Spleen (tissue), 11 donors: ENCODE results near the gene FRAS1. TPM values are rescaled to one million over a fixed set of nuclear protein-coding genes. Genes with fewer than 3 reads are reported as not detected.
"Not testable (repeated sequence)": the region's sequence is repeated elsewhere in the genome, so short reads cannot be mapped to it uniquely, and the experiment has no call there.

Source experiments
- DNase-seq: peaks from one replicate; pipeline ENCODE4 v3.0.0-alpha.2; 2020
- H3K27ac ChIP-seq, 8 donors: fragments of 200-600 bp; sonication (generic) in 7 of 8; 1 replicate in 4 of 8; 2 replicates in 4 of 8; pipeline versions ENCODE4 v1.5.0 to v1.8.0; 2016 to 2021; ENCODE audit warnings: inconsistent platforms in 4 of 8, mild to moderate bottlenecking in 4 of 8, moderate library complexity in 1 of 8
- H3K27me3 ChIP-seq, 7 donors: fragments of 200-600 bp; sonication (generic) in 6 of 7; replicated peaks in 1 of 7; 1 replicate in 4 of 7; 2 replicates in 3 of 7; pipeline versions ENCODE4 v1.5.0 to v1.8.0; 2016 to 2021; ENCODE audit warnings: inconsistent platforms in 3 of 7, mild to moderate bottlenecking in 1 of 7
- H3K36me3 ChIP-seq, 6 donors: fragments of 200-600 bp; sonication (generic) in 5 of 6; 1 replicate in 4 of 6; 2 replicates in 2 of 6; pipeline versions ENCODE4 v1.5.0 to v1.8.0; 2016 to 2021; ENCODE audit warnings: inconsistent platforms in 2 of 6
- H3K4me1 ChIP-seq, 6 donors: fragments of 200-600 bp; sonication (generic) in 5 of 6; 1 replicate in 3 of 6; 2 replicates in 3 of 6; pipeline versions ENCODE4 v1.5.0 to v1.8.0; 2016 to 2021; ENCODE audit warnings: inconsistent platforms in 3 of 6
- H3K4me3 ChIP-seq, 8 donors: fragments of 200-600 bp; sonication (generic) in 7 of 8; 1 replicate in 4 of 8; 2 replicates in 4 of 8; pipeline versions ENCODE4 v1.5.0 to v1.8.0; 2016 to 2021; ENCODE audit warnings: inconsistent platforms in 4 of 8, mild to moderate bottlenecking in 4 of 8, moderate library complexity in 2 of 8
- H3K9me3 ChIP-seq, 8 donors: fragments of 200-600 bp; sonication (generic) in 7 of 8; 1 replicate in 4 of 8; 2 replicates in 4 of 8; pipeline versions ENCODE4 v1.5.0 to v1.8.0; 2016 to 2021; ENCODE audit warnings: inconsistent platforms in 4 of 8
- POLR2A ChIP-seq, 3 donors: fragments of 450-650 bp; IDR thresholded peaks; one replicate each; pipeline ENCODE4 v1.5.1; 2017; ENCODE audit warnings: antibody characterized with exemption in 3 of 3, mild to moderate bottlenecking in 1 of 3
- POLR2AphosphoS5 ChIP-seq, 3 donors: sonication (generic); formaldehyde crosslinking; IDR thresholded peaks; one replicate each; pipeline ENCODE4 v1.5.1; 2017; ENCODE audit warnings: antibody characterized with exemption in 3 of 3
- WGBS, 5 donors: extraction: QIAGEN DNeasy Blood & Tissue Kit in 3 of 5; methylation state at CpG; one replicate each; pipeline versions ENCODE4 v1.1.5 to v1.1.7; 2013 to 2018; 5-methylcytosine and 5-hydroxymethylcytosine counted together
- intact Hi-C: fragments of 100-400 bp; cut with DNase I; formaldehyde crosslinking; loops from one replicate; pipeline ENCODE4 v1.15.0; 2023; ENCODE audit warnings: low total_unique reads
- polyA plus RNA-seq, 3 donors: library from polyadenylated mRNA; stranded (reverse); fragments of 200-250 nt; gene quantifications; one replicate each; pipeline ENCODE4 v1.2.1, GENCODE V29; 2013
- total RNA-seq, 7 donors: library from RNA; depleted of rRNA in 3 of 7; stranded (reverse); fragments of >200 nt in 3 of 7; fragmentation: NEBNext Ultra II Directional in 4 of 7; extraction: Animal tissue kit (Norgen Biotek cat#: 25700) in 4 of 7; gene quantifications; one replicate each; pipeline versions ENCODE4 v1.1.0 to v1.2.1, GENCODE V29; 2016 to 2021
- TF ChIP-seq, protein P1 (sequence below), 11 experiments: fragments of 200-600 bp in 7 of 11; fragments of 450-650 bp in 4 of 11; sonication (generic) in 4 of 11; IDR thresholded peaks in 8 of 11; conservative IDR thresholded peaks in 3 of 11; 1 replicate in 7 of 11; 2 replicates in 4 of 11; pipeline versions ENCODE4 v1.4.0 to v1.8.0; 2016 to 2021; ENCODE audit warnings: antibody characterized with exemption in 11 of 11, inconsistent platforms in 4 of 11, mild to moderate bottlenecking in 1 of 11
- donor health status: healthy with polysubstance abuse.
- donor health status: DM: no; HTN: no; CAD: no; lungs with moderate emphysema.
- donor health status: DM: no; HTN: no; CAD: no.
- donor health status: Bipolar disorder and iron deficiency.
- donor health status: healthy.
- donor health status: DM: no; HTN: no; CAD: no.
- donor health status: DM: yes; HTN: yes; CAD: no.

The FRAS1 gene
- total and polyA plus RNA-seq, 10 donors: 0.10 to 3.0 (median 1.3) TPM

DNA sequence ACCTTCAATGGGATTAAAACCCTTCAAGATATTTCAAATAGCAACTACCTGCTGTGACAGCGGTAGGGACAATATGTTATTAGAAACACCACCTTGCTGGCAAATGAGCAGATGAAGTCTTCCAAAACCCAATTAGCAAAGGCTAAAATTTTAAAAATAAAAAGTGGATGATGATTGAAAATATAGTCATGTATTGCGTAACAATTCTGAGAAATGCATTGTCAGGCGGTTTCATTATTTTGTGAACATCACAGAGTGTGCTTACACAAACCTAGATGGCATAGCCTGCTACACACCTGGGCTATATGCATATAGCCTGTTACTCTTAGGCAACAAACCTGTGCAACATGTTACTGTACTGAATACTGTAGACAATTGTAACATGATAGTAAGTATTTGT is 403.2 kb downstream of the FRAS1 start:
- no peaks in the 10 kb centered on the region for H3K9me3 ChIP-seq
- H3K4me3 ChIP-seq: no peak overlapping the region
- no peaks in the 10 kb centered on the region for H3K4me1 ChIP-seq
- H3K36me3 ChIP-seq: no peaks in the 10 kb centered on the region
- DNase-seq: no peak
- no peaks in the 10 kb centered on the region for H3K27me3 ChIP-seq
- no peak overlapping the region for H3K27ac ChIP-seq
- intact Hi-C loops: no loop called here
- 88 to 98% (median 94%) methylated on average over 3 of the region's 3 CpGs for WGBS, 5 donors
- no peak for TF ChIP-seq POLR2A (IDR thresholded peaks at IDR 0.05)
- TF ChIP-seq, protein P1, sequence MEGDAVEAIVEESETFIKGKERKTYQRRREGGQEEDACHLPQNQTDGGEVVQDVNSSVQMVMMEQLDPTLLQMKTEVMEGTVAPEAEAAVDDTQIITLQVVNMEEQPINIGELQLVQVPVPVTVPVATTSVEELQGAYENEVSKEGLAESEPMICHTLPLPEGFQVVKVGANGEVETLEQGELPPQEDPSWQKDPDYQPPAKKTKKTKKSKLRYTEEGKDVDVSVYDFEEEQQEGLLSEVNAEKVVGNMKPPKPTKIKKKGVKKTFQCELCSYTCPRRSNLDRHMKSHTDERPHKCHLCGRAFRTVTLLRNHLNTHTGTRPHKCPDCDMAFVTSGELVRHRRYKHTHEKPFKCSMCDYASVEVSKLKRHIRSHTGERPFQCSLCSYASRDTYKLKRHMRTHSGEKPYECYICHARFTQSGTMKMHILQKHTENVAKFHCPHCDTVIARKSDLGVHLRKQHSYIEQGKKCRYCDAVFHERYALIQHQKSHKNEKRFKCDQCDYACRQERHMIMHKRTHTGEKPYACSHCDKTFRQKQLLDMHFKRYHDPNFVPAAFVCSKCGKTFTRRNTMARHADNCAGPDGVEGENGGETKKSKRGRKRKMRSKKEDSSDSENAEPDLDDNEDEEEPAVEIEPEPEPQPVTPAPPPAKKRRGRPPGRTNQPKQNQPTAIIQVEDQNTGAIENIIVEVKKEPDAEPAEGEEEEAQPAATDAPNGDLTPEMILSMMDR (IDR thresholded peaks at IDR 0.05 in 8 of 11, conservative IDR thresholded peaks at IDR 0.05 in 3 of 11): no peak
- TF ChIP-seq POLR2AphosphoS5 (IDR thresholded peaks at IDR 0.05): no peak

DNA sequence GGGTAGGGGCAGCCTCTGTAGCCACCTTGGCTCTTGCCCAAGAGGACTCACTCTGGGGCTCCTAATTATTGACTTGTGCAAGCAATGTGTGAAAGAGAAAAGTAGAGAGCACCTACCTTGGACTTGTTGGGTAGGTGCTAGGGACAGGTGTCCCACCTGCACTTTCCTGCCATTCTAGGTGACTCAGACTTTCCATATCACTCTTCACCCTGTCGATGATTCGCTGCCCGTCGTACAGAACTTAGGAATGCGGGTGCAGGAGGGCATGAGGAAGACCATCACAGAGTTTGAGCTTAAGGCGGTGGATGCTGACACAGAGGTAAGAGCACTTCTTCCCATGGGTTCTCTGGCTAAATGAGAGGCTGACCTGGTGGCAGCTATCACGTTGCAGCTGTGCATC is 407.1 kb downstream of the FRAS1 start:
- no peak for DNase-seq
- Histone ChIP-seq H3K36me3 (no peaks in the 10 kb centered on the region), H3K27me3 (no peaks in the 10 kb centered on the region), H3K9me3 (no peaks in the 10 kb centered on the region), H3K27ac (no peak overlapping the region), H3K4me1 (no peaks in the 10 kb centered on the region), H3K4me3 (no peak overlapping the region)
- 74 to 91% (median 87%) methylated on average over 7 of the region's 7 CpGs for WGBS, 5 donors
- TF ChIP-seq POLR2A (IDR thresholded peaks at IDR 0.05): no peak
- TF ChIP-seq, protein P1 (IDR thresholded peaks at IDR 0.05 in 8 of 11, conservative IDR thresholded peaks at IDR 0.05 in 3 of 11): no peak
- TF ChIP-seq POLR2AphosphoS5 (IDR thresholded peaks at IDR 0.05): no peak
- intact Hi-C loops: no loop called here

GRCh38 chr4:78467223-78467622 is 410.1 kb downstream of the FRAS1 start:
- H3K36me3 ChIP-seq, H3K27ac ChIP-seq, intact Hi-C loops, H3K27me3 ChIP-seq, H3K4me3 ChIP-seq, H3K4me1 ChIP-seq, DNase-seq, H3K9me3 ChIP-seq: not testable (repeated sequence)
- 0 to 100% (median 89%) methylated on average over 1 of the region's 1 CpG for WGBS, 5 donors

DNA sequence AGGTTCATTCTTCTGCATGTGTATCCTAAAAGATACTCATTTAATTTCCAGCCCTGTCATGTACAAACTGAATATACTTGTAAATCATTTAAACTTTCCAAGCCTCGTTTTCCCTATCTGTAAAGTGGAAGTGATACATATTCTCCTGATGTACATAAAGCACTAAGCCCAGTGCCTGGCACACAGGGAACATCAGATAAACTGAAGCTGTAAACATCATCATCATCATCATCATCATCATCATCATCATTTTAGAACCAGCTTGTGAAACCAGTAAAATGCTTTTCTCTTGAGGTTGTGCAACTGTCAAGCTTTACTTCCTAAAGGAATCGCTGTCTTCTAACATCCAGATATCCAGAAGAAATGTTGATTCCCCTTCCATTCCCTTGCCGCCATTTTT is 411.1 kb downstream of the FRAS1 start:
- H3K9me3 ChIP-seq: no peaks in the 10 kb centered on the region
- no peak for DNase-seq
- no peak overlapping the region for H3K27ac ChIP-seq
- no peaks in the 10 kb centered on the region for H3K27me3 ChIP-seq
- intact Hi-C loops: no loop called here
- no peaks in the 10 kb centered on the region for H3K36me3 ChIP-seq
- WGBS, 5 donors: 63 to 86% (median 77%) methylated on average over 3 of the region's 3 CpGs
- H3K4me3 ChIP-seq: no peak overlapping the region
- no peak for TF ChIP-seq POLR2AphosphoS5 (IDR thresholded peaks at IDR 0.05)
- TF ChIP-seq, protein P1 (IDR thresholded peaks at IDR 0.05 in 8 of 11, conservative IDR thresholded peaks at IDR 0.05 in 3 of 11): no peak
- H3K4me1 ChIP-seq: no peaks in the 10 kb centered on the region

DNA sequence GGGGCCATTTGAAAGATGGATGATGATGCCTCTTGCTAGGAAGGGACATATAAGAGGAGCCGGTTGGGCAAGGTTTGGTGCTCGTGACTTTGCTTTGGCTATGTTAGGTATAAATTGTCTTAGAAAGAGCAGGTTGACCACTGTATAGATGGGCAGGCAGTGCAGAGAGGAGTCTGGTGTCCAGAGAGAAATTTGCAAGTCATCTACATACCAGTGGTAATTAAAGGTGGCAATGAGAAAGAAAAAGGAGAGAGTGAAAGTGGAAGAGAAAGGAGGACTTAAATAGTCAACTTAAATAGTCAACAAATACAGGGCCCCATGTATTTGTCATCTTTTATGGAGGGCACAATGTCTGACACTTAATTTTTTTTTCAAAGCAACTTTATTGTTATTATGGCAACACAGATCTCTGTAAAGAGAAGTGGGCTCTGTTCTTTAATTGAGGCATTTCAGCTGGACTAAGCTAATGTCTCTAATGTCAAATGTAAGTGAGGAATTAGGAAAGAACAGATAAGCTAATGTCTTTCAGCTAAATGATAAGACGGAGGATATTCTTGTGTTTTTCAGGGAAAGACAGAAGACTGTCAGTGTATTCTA is 419.1 kb downstream of the FRAS1 start:
- DNase-seq: no peak
- Histone ChIP-seq H3K9me3 (no peaks in the 10 kb centered on the region), H3K4me1 (no peaks in the 10 kb centered on the region), H3K36me3 (no peaks in the 10 kb centered on the region), H3K27me3 (no peaks in the 10 kb centered on the region), H3K4me3 (no peak overlapping the region), H3K27ac (no peak overlapping the region)
- TF ChIP-seq POLR2A (IDR thresholded peaks at IDR 0.05) (no peak), POLR2AphosphoS5 (IDR thresholded peaks at IDR 0.05) (no peak)
- TF ChIP-seq, protein P1 (IDR thresholded peaks at IDR 0.05 in 8 of 11, conservative IDR thresholded peaks at IDR 0.05 in 3 of 11): no peak
- WGBS, 5 donors: 80 to 88% (median 84%) methylated on average over 3 of the region's 3 CpGs
- intact Hi-C loops: no loop called here
